GM19438 (cell line): Measurements from ENCODE around the gene FAM20C.

Experiments
- ATAC-seq: cut with Tn5 transposase; IDR thresholded peaks from one replicate; pipeline ENCODE4 v1.9.1; 2021; ENCODE audit warnings: low read depth; ENCODE audit not compliant: unreplicated experiment

Gene FAM20C

GRCh38 chr7:158771-159170, 33.6 kb upstream of the FAM20C start:
- ATAC-seq = no peak

GRCh38 chr7:159370-160270, 32.8 kb upstream of the FAM20C start:
- ATAC-seq = no peak

- no peak for ATAC-seq
These were observed 31.2 kb upstream of the FAM20C start for GRCh38 chr7:160958-161725.

GRCh38 chr7:162632-163297, 29.6 kb upstream of the FAM20C start:
- no peak for ATAC-seq

GRCh38 chr7:163298-163695, 29.1 kb upstream of the FAM20C start:
- ATAC-seq = no peak

- ATAC-seq = no peak
These were observed 28.1 kb upstream of the FAM20C start for GRCh38 chr7:163971-164881.

GRCh38 chr7:164882-165660, 27.3 kb upstream of the FAM20C start:
- ATAC-seq = no peak

- ATAC-seq = no peak
These were observed 26.6 kb upstream of the FAM20C start for GRCh38 chr7:165661-166337.

- ATAC-seq = no peak
These were observed 25.9 kb upstream of the FAM20C start for GRCh38 chr7:166338-167060.

- no peak for ATAC-seq
These were observed 25.1 kb upstream of the FAM20C start for GRCh38 chr7:167090-167855.

GRCh38 chr7:167976-168791, 24.2 kb upstream of the FAM20C start:
- no peak for ATAC-seq

- ATAC-seq = no peak
These were observed 22.8 kb upstream of the FAM20C start for GRCh38 chr7:169276-170172.

GRCh38 chr7:170551-171363, 21.6 kb upstream of the FAM20C start:
- no peak for ATAC-seq

- ATAC-seq = no peak
These were observed 20.9 kb upstream of the FAM20C start for GRCh38 chr7:171364-171904.
